Endothelial cell of umbilical vein (primary cell): ENCODE data around the gene ALPK1. TPM values are rescaled to one million over a fixed set of nuclear protein-coding genes. Genes with fewer than 3 reads are reported as not detected.

Experiments
- BruUV-seq: library from RNA; stranded (reverse); fragments of 400-500 nt; replicated peaks from 2 replicates; lab custom pipeline; 2021; lab: Mats Ljungman, UMichigan
- CTCF ChIA-PET: fragments of 300-600, 350-600 bp; sonication (Branson Sonifier 250); formaldehyde crosslinking; loops from one replicate; lab custom pipeline; 2021; ENCODE audit warnings: antibody characterized with exemption, inconsistent platforms; lab: Charles Lee
- POLR2A ChIA-PET: fragments of 300-600, 350-600 bp; sonication (Branson Sonifier 250); formaldehyde crosslinking; loops from one replicate; lab custom pipeline; 2021; ENCODE audit warnings: antibody characterized with exemption, inconsistent platforms; lab: Charles Lee
- DNase-seq: peaks from one replicate; pipeline ENCODE4 v3.0.0-alpha.2; 2011; ENCODE audit warnings: low read depth, low spot score
- FAIRE-seq: peaks from 2 replicates; lab custom pipeline; 2011; peaks lifted over from hg19 to GRCh38; lab: Jason Lieb, UNC
- H2AFZ ChIP-seq: 2 replicates; pipeline ENCODE4 v1.6.0; 2012; ENCODE audit warnings: low read depth, low read length, control low read depth, inconsistent platforms
- H3K27ac ChIP-seq: 2 replicates; pipeline ENCODE4 v1.5.1; 2011; ENCODE audit warnings: low read depth, mild to moderate bottlenecking, control low read depth, low read length, moderate library complexity; ENCODE audit not compliant: insufficient read depth
- H3K27me3 ChIP-seq, 2 experiments: 2 replicates each; pipeline versions ENCODE4 v1.6.0 to v1.6.1; 2011; ENCODE audit warnings: low read length in 2 of 2, mixed read lengths in 1 of 2; ENCODE audit not compliant: control insufficient read depth in 2 of 2, insufficient read depth in 2 of 2
- H3K36me3 ChIP-seq, 2 experiments: 2 replicates in 1 of 2; 3 replicates in 1 of 2; pipeline ENCODE4 v1.5.1; 2011; ENCODE audit warnings: low read length in 2 of 2, mild to moderate bottlenecking in 1 of 2, moderate library complexity in 1 of 2; ENCODE audit not compliant: control insufficient read depth in 2 of 2, insufficient read depth in 2 of 2; ENCODE audit errors: extremely low read depth in 1 of 2
- H3K4me1 ChIP-seq: 3 replicates; pipeline ENCODE4 v1.5.1; 2011; ENCODE audit warnings: mild to moderate bottlenecking, low read length; ENCODE audit not compliant: control insufficient read depth, insufficient read depth; ENCODE audit errors: extremely low read depth
- H3K4me2 ChIP-seq: 2 replicates; pipeline ENCODE4 v1.6.1; 2011; ENCODE audit warnings: low read length, control low read depth, mixed read lengths; ENCODE audit not compliant: insufficient read depth
- H3K4me3 ChIP-seq, 3 experiments: fragments of 200-600 bp in 1 of 3; sonication (generic), shearing (Covaris generic) in 1 of 3; replicated peaks in 1 of 3; 2 replicates each; pipeline ENCODE4 v1.5.1; 2011 to 2016; ENCODE audit warnings: control low read depth in 3 of 3, low read length in 3 of 3, mild to moderate bottlenecking in 2 of 3, inconsistent platforms in 1 of 3, low read depth in 1 of 3, moderate library complexity in 1 of 3; ENCODE audit not compliant: insufficient read depth in 1 of 3
- H3K79me2 ChIP-seq: 2 replicates; pipeline ENCODE4 v1.6.0; 2012; ENCODE audit warnings: low read length, inconsistent platforms; ENCODE audit not compliant: control insufficient read depth, insufficient read depth
- H3K9ac ChIP-seq: replicated peaks from 2 replicates; pipeline ENCODE3; 2011; ENCODE audit warnings: low read length, control low read depth; ENCODE audit not compliant: insufficient read depth; ENCODE audit errors: extremely low read depth
- H3K9me1 ChIP-seq: replicated peaks from 3 replicates; pipeline ENCODE4 v1.6.0; 2011; ENCODE audit warnings: mild to moderate bottlenecking, low read length; ENCODE audit not compliant: control insufficient read depth, insufficient read depth; ENCODE audit errors: extremely low read depth
- H3K9me3 ChIP-seq: replicated peaks from 2 replicates; pipeline ENCODE4 v1.5.1; 2012; ENCODE audit warnings: low read length, inconsistent platforms; ENCODE audit not compliant: control insufficient read depth, insufficient read depth
- H4K20me1 ChIP-seq: replicated peaks from 2 replicates; pipeline ENCODE3; 2011; ENCODE audit warnings: mild to moderate bottlenecking, low read length; ENCODE audit not compliant: control insufficient read depth, insufficient read depth; ENCODE audit errors: extremely low read depth
- EZH2 ChIP-seq: IDR thresholded peaks from 2 replicates; pipeline ENCODE4 v1.6.1; 2012; ENCODE audit warnings: borderline replicate concordance, low read depth, mild to moderate bottlenecking, moderate library complexity, low read length, inconsistent platforms; ENCODE audit not compliant: severe bottlenecking
- FOS ChIP-seq: IDR thresholded peaks from 2 replicates; pipeline ENCODE4 v1.6.1; 2011; ENCODE audit warnings: mild to moderate bottlenecking, low read length, moderate library complexity, borderline replicate concordance; ENCODE audit not compliant: insufficient read depth
- GATA2 ChIP-seq: IDR thresholded peaks from 2 replicates; pipeline ENCODE4 v1.7.0; 2011; ENCODE audit warnings: low read depth, mild to moderate bottlenecking, moderate library complexity, mixed read lengths, low read length; ENCODE audit not compliant: insufficient read length, insufficient read depth
- JUN ChIP-seq: IDR thresholded peaks from 2 replicates; pipeline ENCODE4 v1.6.1; 2011; ENCODE audit warnings: borderline replicate concordance, low read depth; ENCODE audit not compliant: insufficient read length, insufficient read depth
- MYC ChIP-seq: IDR thresholded peaks from one replicate; pipeline ENCODE4 v1.6.1; 2011; ENCODE audit warnings: mild to moderate bottlenecking, low read depth, low read length
- POLR2A ChIP-seq: IDR thresholded peaks from 2 replicates; pipeline ENCODE4 v1.6.1; 2012; ENCODE audit warnings: low read depth, mild to moderate bottlenecking, control low read depth, low read length
- POLR2AphosphoS5 ChIP-seq: IDR thresholded peaks from 2 replicates; pipeline ENCODE4 v1.6.1; 2012; ENCODE audit warnings: low read depth, mild to moderate bottlenecking, control low read depth, low read length, moderate library complexity; ENCODE audit not compliant: insufficient read depth
- dilution Hi-C: fragments of 300-500 bp; cut with MboI; formaldehyde crosslinking; loops from one replicate; pipeline ENCODE4 v1.15.0; 2019; ENCODE audit warnings: low sequenced_read_pairs; ENCODE audit not compliant: extremely low pct_ligation_motif_present
- intact Hi-C: fragments of 100-400 bp; cut with micrococcal nuclease; formaldehyde crosslinking; loops from one replicate; pipeline ENCODE4 v1.10.0; 2022
- polyA plus RNA-seq, 4 experiments: library from polyadenylated mRNA; depleted of rRNA in 3 of 4; stranded (reverse) in 3 of 4; unstranded in 1 of 4; fragments of >200 nt; gene quantifications; 2 replicates each; pipeline versions ENCODE4 v1.2.1 to v1.2.3, GENCODE V29; 2011 to 2012; ENCODE audit warnings: missing spikeins in 1 of 4
- total RNA-seq: library from RNA; stranded (reverse); gene quantifications from 2 replicates; pipeline ENCODE4 v1.2.3, GENCODE V29; 2021
- TF ChIP-seq, protein P1 (sequence below): IDR thresholded peaks from 2 replicates; pipeline ENCODE4 v1.6.1; 2011; ENCODE audit not compliant: insufficient read depth, insufficient read length
- TF ChIP-seq, protein P2 (sequence below), 2 donors: IDR thresholded peaks; 1 replicate in 1 of 2; 2 replicates in 1 of 2; pipeline ENCODE4 v1.5.1; 2011; ENCODE audit warnings: low read length in 2 of 2, mild to moderate bottlenecking in 2 of 2, moderate library complexity in 2 of 2, control low read depth in 1 of 2, inconsistent platforms in 1 of 2, low read depth in 1 of 2; ENCODE audit not compliant: insufficient read depth in 1 of 2; ENCODE audit errors: extremely low read depth in 1 of 2

The ALPK1 gene
- total and polyA plus RNA-seq, 2 donors (not counting 3 experiments of a cell fraction or from before 2014, with no cell fraction given), result 1.4 to 5.5 TPM

DNA sequence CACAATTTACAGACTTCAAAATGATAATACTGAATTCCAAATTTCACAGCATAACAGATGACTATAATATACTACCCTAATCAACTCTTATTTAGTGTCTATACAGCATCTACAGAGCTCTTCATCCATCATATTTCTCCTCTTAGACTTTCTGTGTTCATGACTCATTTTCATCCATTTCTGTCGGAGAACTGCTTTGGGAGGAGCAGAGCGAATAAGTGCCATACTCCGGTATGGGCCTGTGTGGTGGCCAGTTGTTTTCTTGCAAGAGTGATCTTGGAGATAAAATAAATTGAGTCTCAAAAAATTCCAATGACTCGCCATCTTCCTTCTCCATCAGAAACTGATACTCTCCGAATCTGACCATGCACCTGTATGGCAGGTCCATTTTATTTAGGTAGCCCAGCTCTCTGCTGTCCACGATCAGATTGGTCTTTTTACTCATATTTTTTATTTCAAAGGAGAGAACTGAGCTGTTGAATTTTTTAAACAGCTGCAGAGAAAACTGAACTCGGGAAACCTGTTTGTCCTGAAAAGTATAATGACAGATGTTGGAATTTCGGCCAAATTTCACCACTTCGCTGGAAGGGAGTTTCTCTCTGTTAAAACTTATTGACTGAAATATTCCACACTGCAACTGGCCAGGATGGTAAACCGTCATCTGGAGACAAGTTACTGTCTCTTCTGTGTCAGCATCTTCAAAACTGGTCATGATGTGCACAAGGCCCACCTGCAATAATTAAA, 19.3 kb upstream of the ALPK1 start:
- no TSS peak for BruUV-seq
- H3K27me3 ChIP-seq, result no peaks in the 10 kb centered on the region
- H3K9me3 ChIP-seq, result no peaks in the 10 kb centered on the region
- no peak overlapping the region for H3K9ac ChIP-seq
- H3K27ac ChIP-seq, result no peak overlapping the region
- DNase-seq (no peak), FAIRE-seq (no peak)
- ChIA-PET CTCF (interaction anchor here (1.8 kb wide), 1 partner anchor 178 kb away, joined by 4 read pairs; no protein-coding TSS in a partner anchor), POLR2A (no interaction called here)
- H3K4me1 ChIP-seq, result peaks cover 4% of the 10 kb centered on the region
- peaks cover 2 to 4% of the 10 kb centered on the region in 2 experiments for H3K36me3 ChIP-seq
- TF ChIP-seq POLR2A, result no peak
- TF ChIP-seq POLR2AphosphoS5, result no peak
- TF ChIP-seq, protein P1, sequence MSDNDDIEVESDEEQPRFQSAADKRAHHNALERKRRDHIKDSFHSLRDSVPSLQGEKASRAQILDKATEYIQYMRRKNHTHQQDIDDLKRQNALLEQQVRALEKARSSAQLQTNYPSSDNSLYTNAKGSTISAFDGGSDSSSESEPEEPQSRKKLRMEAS, result no peak
- TF ChIP-seq EZH2, result no peak
- TF ChIP-seq GATA2, result no peak
- no peak for TF ChIP-seq FOS
- TF ChIP-seq, protein P2, sequence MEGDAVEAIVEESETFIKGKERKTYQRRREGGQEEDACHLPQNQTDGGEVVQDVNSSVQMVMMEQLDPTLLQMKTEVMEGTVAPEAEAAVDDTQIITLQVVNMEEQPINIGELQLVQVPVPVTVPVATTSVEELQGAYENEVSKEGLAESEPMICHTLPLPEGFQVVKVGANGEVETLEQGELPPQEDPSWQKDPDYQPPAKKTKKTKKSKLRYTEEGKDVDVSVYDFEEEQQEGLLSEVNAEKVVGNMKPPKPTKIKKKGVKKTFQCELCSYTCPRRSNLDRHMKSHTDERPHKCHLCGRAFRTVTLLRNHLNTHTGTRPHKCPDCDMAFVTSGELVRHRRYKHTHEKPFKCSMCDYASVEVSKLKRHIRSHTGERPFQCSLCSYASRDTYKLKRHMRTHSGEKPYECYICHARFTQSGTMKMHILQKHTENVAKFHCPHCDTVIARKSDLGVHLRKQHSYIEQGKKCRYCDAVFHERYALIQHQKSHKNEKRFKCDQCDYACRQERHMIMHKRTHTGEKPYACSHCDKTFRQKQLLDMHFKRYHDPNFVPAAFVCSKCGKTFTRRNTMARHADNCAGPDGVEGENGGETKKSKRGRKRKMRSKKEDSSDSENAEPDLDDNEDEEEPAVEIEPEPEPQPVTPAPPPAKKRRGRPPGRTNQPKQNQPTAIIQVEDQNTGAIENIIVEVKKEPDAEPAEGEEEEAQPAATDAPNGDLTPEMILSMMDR (IDR thresholded peaks at IDR 0.05; ENCODE audit: extremely low read depth in 1 of 2, insufficient read depth in 1 of 2, low read depth in 1 of 2, low read length in 2 of 2), result no peak
- TF ChIP-seq MYC, result no peak
- no peak for TF ChIP-seq JUN
- H3K4me3 ChIP-seq, result no peak overlapping the region
- H3K4me2 ChIP-seq, result no peak overlapping the region
- H3K79me2 ChIP-seq, result peaks cover 32% of the 10 kb centered on the region
- no peak overlapping the region for H2AFZ ChIP-seq
- no peaks in the 10 kb centered on the region for H4K20me1 ChIP-seq
- H3K9me1 ChIP-seq, result no peaks in the 10 kb centered on the region
- intact Hi-C loops (no loop called here), dilution Hi-C loops (no loop called here)
